Liver (tissue), 9 donors: ENCODE measurements around the gene TNS4. TPM values are rescaled to one million over a fixed set of nuclear protein-coding genes. Genes with fewer than 3 reads are reported as not detected.

Experiments
- DNase-seq: peaks from one replicate; pipeline ENCODE4 v3.0.0-alpha.2; 2017; ENCODE audit warnings: low spot score
- H3K27ac ChIP-seq, 2 donors: one replicate each; pipeline ENCODE4 v1.7.0; 2013; ENCODE audit warnings: inconsistent platforms in 2 of 2, low read length in 2 of 2, control low read depth in 1 of 2, low read depth in 1 of 2, mild to moderate bottlenecking in 1 of 2
- H3K27me3 ChIP-seq, 4 donors: one replicate each; pipeline versions ENCODE4 v1.6.1 to v1.7.0; 2013; ENCODE audit warnings: low read length in 3 of 4, inconsistent platforms in 1 of 4, mild to moderate bottlenecking in 1 of 4, moderate library complexity in 1 of 4; ENCODE audit not compliant: control insufficient read depth in 4 of 4, insufficient read depth in 4 of 4
- H3K36me3 ChIP-seq, 4 donors: one replicate each; pipeline versions ENCODE4 v1.6.1 to v1.7.0; 2013; ENCODE audit warnings: low read length in 3 of 4, mild to moderate bottlenecking in 3 of 4, low read depth in 1 of 4, moderate library complexity in 1 of 4; ENCODE audit not compliant: control insufficient read depth in 4 of 4, insufficient read depth in 3 of 4
- H3K4me1 ChIP-seq, 4 donors: one replicate each; pipeline versions ENCODE4 v1.6.1 to v1.7.0; 2013; ENCODE audit warnings: low read length in 3 of 4, mild to moderate bottlenecking in 3 of 4, moderate library complexity in 1 of 4; ENCODE audit not compliant: control insufficient read depth in 4 of 4, insufficient read depth in 4 of 4
- H3K4me3 ChIP-seq, 3 donors: one replicate each; pipeline versions ENCODE4 v1.6.1 to v1.7.0; 2013; ENCODE audit warnings: low read length in 3 of 3, control low read depth in 1 of 3, low read depth in 1 of 3, mild to moderate bottlenecking in 1 of 3
- H3K9ac ChIP-seq, 2 donors: one replicate each; pipeline ENCODE4 v1.7.0; 2013; ENCODE audit warnings: low read length in 2 of 2, mild to moderate bottlenecking in 2 of 2, moderate library complexity in 2 of 2, control low read depth in 1 of 2, low read depth in 1 of 2
- H3K9me3 ChIP-seq, 4 donors: one replicate each; pipeline versions ENCODE4 v1.6.1 to v1.7.0; 2013; ENCODE audit warnings: low read length in 3 of 4; ENCODE audit not compliant: control insufficient read depth in 4 of 4
- EGR1 ChIP-seq, 2 donors: IDR thresholded peaks; 2 replicates each; pipeline ENCODE4 v1.6.1; 2016 to 2018; ENCODE audit warnings: antibody characterized with exemption in 2 of 2, low read depth in 2 of 2
- FOXA1 ChIP-seq: IDR thresholded peaks from 2 replicates; pipeline ENCODE4 v1.6.1; 2016; ENCODE audit warnings: antibody characterized with exemption
- FOXA2 ChIP-seq: IDR thresholded peaks from 2 replicates; pipeline ENCODE4 v1.6.1; 2016; ENCODE audit warnings: antibody characterized with exemption
- GABPA ChIP-seq, 2 donors: IDR thresholded peaks in 1 of 2; conservative IDR thresholded peaks in 1 of 2; 2 replicates each; pipeline ENCODE4 v1.6.1; 2016; ENCODE audit warnings: antibody characterized with exemption in 2 of 2, mild to moderate bottlenecking in 1 of 2, moderate library complexity in 1 of 2
- HNF4A ChIP-seq, 2 donors: conservative IDR thresholded peaks; 2 replicates each; pipeline ENCODE4 v1.6.1; 2016; ENCODE audit warnings: antibody characterized with exemption in 2 of 2, mild to moderate bottlenecking in 2 of 2
- HNF4G ChIP-seq: IDR thresholded peaks from 2 replicates; pipeline ENCODE4 v1.6.1; 2016; ENCODE audit warnings: antibody characterized with exemption
- JUND ChIP-seq, 2 donors: IDR thresholded peaks; 2 replicates each; pipeline ENCODE4 v1.6.1; 2016; ENCODE audit warnings: antibody characterized with exemption in 2 of 2
- NR2F2 ChIP-seq: IDR thresholded peaks from 2 replicates; pipeline ENCODE4 v1.6.1; 2016; ENCODE audit warnings: antibody characterized with exemption
- RAD21 ChIP-seq, 2 donors: IDR thresholded peaks; 2 replicates each; pipeline ENCODE4 v1.6.1; 2016; ENCODE audit warnings: antibody characterized with exemption in 2 of 2, mild to moderate bottlenecking in 2 of 2
- TAF1 ChIP-seq: conservative IDR thresholded peaks from 2 replicates; pipeline ENCODE4 v1.6.1; 2016; ENCODE audit warnings: antibody characterized with exemption, mild to moderate bottlenecking
- YY1 ChIP-seq: IDR thresholded peaks from 2 replicates; pipeline ENCODE4 v1.6.1; 2016; ENCODE audit warnings: antibody characterized with exemption, mild to moderate bottlenecking
- WGBS: extraction: QIAGEN DNeasy Blood & Tissue Kit; methylation state at CpG from one replicate; pipeline ENCODE4 v1.1.7; 2013; 5-methylcytosine and 5-hydroxymethylcytosine counted together
- polyA plus RNA-seq, 2 donors: library from polyadenylated mRNA; stranded (reverse) in 1 of 2; unstranded in 1 of 2; fragments of 200-250 nt in 1 of 2; fragments of >200 nt in 1 of 2; fragmentation: Nextera tagmentation in 1 of 2; extraction: Ambion mirVana in 1 of 2; gene quantifications; one replicate each; pipeline versions ENCODE4 v1.2.1 to v1.2.3, GENCODE V29; 2013 to 2015
- total RNA-seq, 2 donors: library from RNA; depleted of rRNA; stranded (reverse); fragments of >200 nt; gene quantifications; one replicate each; pipeline ENCODE4 v1.2.3, GENCODE V29; 2014
- TF ChIP-seq, protein P1 (sequence below): fragments of 150-350 bp; IDR thresholded peaks from 2 replicates; pipeline ENCODE4 v1.5.1; 2017; ENCODE audit warnings: improper control_type of control experiment, low read depth, low read length; ENCODE audit not compliant: missing input control
- TF ChIP-seq, protein P2 (sequence below): IDR thresholded peaks from 2 replicates; pipeline ENCODE4 v1.6.1; 2016; ENCODE audit warnings: antibody characterized with exemption
- TF ChIP-seq, protein P3 (sequence below): IDR thresholded peaks from 2 replicates; pipeline ENCODE4 v1.6.1; 2016; ENCODE audit warnings: antibody characterized with exemption, mild to moderate bottlenecking
- TF ChIP-seq, protein P4 (sequence below): IDR thresholded peaks from 2 replicates; pipeline ENCODE4 v1.6.1; 2016; ENCODE audit warnings: antibody characterized with exemption
- TF ChIP-seq, protein P5 (sequence below): IDR thresholded peaks from 2 replicates; pipeline ENCODE4 v1.6.1; 2016; ENCODE audit warnings: antibody characterized with exemption
- donor health status: healthy.
- donor health status: healthy.
- donor health status: healthy.
- donor health status: healthy.
- donor health status: healthy.

TNS4 gene
- total and polyA plus RNA-seq, 4 donors = 0.08 TPM; not detected in 3

DNA sequence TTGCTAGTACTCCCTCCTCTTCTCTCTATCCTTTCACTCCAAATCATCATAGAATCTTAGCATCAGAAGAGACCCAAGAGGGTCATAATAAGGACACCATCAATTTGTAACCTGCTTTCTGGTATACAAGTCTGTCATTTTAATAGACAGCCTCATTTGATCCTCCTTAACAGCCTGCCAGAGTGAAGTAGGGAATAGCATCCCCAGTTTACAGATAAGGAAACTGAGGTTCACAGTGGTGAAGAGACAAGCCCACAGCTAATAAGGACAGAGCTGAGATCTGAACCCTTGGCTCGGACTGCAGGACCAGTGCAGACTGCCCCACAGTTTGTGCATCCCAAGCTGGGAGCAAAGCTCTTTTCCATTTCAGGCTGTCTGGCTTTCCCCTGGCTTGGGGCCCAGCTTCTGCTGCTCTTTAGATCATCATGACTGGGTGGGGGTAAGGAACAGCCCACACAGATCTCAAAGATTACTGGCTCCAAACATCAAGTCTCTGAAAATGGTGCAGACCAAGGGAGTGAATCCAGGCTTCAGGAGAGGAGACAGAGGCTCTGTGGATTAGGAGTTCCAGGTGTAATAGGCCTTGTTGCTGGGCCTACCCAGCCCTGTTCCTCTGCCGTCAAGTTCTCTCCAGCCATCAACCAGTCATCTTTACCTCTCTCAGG is 68.4 kb downstream of the TNS4 start:
- Histone ChIP-seq H3K9me3 (no peaks in the 10 kb centered on the region), H3K4me3 (no peak overlapping the region), H3K9ac (no peak overlapping the region), H3K27ac (no peak overlapping the region), H3K36me3 (no peaks in the 10 kb centered on the region), H3K27me3 (no peaks in the 10 kb centered on the region), H3K4me1 (no peaks in the 10 kb centered on the region)
- TF ChIP-seq EGR1 (IDR thresholded peaks at IDR 0.05; ENCODE audit: low read depth in 2 of 2) (no peak), GABPA (IDR thresholded peaks at IDR 0.05 in 1 of 2, conservative IDR thresholded peaks at IDR 0.05 in 1 of 2) (no peak), HNF4A (conservative IDR thresholded peaks at IDR 0.05) (no peak), YY1 (no peak), HNF4G (no peak), TAF1 (no peak), FOXA1 (no peak), FOXA2 (no peak), NR2F2 (no peak), RAD21 (IDR thresholded peaks at IDR 0.05) (no peak), JUND (IDR thresholded peaks at IDR 0.05) (no peak)
- TF ChIP-seq, protein P1, sequence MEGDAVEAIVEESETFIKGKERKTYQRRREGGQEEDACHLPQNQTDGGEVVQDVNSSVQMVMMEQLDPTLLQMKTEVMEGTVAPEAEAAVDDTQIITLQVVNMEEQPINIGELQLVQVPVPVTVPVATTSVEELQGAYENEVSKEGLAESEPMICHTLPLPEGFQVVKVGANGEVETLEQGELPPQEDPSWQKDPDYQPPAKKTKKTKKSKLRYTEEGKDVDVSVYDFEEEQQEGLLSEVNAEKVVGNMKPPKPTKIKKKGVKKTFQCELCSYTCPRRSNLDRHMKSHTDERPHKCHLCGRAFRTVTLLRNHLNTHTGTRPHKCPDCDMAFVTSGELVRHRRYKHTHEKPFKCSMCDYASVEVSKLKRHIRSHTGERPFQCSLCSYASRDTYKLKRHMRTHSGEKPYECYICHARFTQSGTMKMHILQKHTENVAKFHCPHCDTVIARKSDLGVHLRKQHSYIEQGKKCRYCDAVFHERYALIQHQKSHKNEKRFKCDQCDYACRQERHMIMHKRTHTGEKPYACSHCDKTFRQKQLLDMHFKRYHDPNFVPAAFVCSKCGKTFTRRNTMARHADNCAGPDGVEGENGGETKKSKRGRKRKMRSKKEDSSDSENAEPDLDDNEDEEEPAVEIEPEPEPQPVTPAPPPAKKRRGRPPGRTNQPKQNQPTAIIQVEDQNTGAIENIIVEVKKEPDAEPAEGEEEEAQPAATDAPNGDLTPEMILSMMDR = no peak
- TF ChIP-seq, protein P2, sequence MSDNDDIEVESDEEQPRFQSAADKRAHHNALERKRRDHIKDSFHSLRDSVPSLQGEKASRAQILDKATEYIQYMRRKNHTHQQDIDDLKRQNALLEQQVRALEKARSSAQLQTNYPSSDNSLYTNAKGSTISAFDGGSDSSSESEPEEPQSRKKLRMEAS = no peak
- TF ChIP-seq, protein P3, sequence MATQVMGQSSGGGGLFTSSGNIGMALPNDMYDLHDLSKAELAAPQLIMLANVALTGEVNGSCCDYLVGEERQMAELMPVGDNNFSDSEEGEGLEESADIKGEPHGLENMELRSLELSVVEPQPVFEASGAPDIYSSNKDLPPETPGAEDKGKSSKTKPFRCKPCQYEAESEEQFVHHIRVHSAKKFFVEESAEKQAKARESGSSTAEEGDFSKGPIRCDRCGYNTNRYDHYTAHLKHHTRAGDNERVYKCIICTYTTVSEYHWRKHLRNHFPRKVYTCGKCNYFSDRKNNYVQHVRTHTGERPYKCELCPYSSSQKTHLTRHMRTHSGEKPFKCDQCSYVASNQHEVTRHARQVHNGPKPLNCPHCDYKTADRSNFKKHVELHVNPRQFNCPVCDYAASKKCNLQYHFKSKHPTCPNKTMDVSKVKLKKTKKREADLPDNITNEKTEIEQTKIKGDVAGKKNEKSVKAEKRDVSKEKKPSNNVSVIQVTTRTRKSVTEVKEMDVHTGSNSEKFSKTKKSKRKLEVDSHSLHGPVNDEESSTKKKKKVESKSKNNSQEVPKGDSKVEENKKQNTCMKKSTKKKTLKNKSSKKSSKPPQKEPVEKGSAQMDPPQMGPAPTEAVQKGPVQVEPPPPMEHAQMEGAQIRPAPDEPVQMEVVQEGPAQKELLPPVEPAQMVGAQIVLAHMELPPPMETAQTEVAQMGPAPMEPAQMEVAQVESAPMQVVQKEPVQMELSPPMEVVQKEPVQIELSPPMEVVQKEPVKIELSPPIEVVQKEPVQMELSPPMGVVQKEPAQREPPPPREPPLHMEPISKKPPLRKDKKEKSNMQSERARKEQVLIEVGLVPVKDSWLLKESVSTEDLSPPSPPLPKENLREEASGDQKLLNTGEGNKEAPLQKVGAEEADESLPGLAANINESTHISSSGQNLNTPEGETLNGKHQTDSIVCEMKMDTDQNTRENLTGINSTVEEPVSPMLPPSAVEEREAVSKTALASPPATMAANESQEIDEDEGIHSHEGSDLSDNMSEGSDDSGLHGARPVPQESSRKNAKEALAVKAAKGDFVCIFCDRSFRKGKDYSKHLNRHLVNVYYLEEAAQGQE = no peak
- TF ChIP-seq, protein P4, sequence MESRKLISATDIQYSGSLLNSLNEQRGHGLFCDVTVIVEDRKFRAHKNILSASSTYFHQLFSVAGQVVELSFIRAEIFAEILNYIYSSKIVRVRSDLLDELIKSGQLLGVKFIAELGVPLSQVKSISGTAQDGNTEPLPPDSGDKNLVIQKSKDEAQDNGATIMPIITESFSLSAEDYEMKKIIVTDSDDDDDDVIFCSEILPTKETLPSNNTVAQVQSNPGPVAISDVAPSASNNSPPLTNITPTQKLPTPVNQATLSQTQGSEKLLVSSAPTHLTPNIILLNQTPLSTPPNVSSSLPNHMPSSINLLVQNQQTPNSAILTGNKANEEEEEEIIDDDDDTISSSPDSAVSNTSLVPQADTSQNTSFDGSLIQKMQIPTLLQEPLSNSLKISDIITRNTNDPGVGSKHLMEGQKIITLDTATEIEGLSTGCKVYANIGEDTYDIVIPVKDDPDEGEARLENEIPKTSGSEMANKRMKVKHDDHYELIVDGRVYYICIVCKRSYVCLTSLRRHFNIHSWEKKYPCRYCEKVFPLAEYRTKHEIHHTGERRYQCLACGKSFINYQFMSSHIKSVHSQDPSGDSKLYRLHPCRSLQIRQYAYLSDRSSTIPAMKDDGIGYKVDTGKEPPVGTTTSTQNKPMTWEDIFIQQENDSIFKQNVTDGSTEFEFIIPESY = no peak
- TF ChIP-seq, protein P5, sequence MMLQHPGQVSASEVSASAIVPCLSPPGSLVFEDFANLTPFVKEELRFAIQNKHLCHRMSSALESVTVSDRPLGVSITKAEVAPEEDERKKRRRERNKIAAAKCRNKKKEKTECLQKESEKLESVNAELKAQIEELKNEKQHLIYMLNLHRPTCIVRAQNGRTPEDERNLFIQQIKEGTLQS = no peak
- 76% methylated on average over 2 of the region's 2 CpGs for WGBS
- DNase-seq = no peak
